ENCODE results near the gene SLC9A1.

DNA sequence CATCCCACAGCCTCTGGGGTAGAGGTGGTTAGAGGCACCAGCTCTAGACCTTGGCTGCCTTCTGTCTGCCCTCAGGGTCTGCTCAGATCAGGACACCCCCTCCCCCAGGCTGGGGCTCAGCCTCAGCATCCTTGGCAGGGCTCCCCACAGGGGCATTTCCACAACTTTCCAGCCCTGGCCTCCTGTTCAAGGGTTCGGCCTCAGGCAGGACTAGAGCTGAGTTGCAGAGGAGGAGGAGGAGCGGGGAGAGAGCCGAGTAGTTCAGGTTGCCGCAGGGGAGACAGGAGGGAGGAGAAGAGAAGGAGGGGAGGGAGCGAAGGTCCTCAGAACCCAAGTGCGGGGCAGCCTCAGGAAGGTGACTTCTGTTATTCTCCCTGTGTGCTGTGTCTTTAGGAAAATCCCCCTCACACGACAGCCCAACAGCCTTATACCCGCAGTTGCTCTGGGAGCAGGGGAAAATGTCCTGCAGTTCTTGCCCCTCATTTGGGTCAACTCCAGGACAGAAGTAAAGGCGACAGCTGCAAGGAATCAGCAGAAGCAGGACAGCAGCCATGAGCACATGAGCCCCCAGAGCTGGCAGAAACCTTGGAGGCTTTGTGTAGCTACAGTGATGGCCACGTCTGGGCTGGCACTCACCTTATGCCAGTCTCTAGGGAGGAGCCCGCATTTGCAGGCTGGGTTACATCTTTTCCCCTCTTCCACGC lies 95.8 kb downstream of the SLC9A1 start:
- TF ChIP-seq, protein P1, sequence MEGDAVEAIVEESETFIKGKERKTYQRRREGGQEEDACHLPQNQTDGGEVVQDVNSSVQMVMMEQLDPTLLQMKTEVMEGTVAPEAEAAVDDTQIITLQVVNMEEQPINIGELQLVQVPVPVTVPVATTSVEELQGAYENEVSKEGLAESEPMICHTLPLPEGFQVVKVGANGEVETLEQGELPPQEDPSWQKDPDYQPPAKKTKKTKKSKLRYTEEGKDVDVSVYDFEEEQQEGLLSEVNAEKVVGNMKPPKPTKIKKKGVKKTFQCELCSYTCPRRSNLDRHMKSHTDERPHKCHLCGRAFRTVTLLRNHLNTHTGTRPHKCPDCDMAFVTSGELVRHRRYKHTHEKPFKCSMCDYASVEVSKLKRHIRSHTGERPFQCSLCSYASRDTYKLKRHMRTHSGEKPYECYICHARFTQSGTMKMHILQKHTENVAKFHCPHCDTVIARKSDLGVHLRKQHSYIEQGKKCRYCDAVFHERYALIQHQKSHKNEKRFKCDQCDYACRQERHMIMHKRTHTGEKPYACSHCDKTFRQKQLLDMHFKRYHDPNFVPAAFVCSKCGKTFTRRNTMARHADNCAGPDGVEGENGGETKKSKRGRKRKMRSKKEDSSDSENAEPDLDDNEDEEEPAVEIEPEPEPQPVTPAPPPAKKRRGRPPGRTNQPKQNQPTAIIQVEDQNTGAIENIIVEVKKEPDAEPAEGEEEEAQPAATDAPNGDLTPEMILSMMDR (IDR thresholded peaks at IDR 0.05) = no peak
- no peak for TF ChIP-seq POLR2A (IDR thresholded peaks at IDR 0.05)

All from breast epithelium (tissue), 3 donors.